ENCODE results near the gene CASS4.
A peak's percentile ranks its signal among the peaks of the same experiment; 100 is the strongest.

Gene CASS4

DNA sequence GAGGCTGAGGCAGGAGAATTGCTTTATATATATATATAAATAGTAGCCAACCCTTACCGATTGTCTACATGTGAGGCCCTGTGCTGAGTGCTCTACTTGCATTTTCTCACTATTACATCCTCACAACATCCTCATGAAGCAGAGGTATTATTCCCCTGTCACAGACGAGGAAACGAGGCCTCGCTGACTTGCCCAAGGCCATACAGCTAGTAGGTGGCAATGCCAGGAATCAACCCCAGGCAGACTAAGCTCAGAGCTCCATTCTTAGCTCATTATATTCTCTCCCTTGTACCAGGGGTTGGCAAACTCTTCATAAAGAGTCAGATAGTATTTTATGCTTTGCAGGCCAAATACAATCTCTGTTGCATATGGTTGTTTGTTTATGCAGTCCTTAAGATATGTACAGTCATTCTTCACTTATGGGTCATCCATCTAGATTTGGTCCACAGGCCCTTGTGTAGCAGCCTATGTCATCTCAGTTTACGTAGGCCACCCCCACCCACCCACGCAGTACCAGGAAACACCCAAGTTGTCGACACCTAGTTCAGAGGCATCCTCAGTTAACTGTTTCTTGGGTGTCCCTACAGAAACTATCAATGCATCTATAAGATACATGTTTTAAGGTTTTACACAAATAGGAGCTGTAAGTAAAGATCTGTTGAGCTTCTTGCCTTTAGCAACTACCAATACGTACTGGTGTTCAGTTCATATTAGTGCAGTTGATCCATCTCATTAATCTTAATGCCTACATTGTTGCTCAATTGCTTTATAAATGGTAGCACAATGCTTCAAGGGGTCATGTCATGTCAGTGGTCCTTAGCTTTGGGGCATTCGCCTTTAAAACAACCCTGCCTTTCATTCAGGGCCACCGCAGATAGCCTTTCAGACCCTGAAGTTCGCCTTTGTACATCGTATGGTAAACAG, 3.0 kb downstream of the CASS4 start:
- TF ChIP-seq, protein P1, sequence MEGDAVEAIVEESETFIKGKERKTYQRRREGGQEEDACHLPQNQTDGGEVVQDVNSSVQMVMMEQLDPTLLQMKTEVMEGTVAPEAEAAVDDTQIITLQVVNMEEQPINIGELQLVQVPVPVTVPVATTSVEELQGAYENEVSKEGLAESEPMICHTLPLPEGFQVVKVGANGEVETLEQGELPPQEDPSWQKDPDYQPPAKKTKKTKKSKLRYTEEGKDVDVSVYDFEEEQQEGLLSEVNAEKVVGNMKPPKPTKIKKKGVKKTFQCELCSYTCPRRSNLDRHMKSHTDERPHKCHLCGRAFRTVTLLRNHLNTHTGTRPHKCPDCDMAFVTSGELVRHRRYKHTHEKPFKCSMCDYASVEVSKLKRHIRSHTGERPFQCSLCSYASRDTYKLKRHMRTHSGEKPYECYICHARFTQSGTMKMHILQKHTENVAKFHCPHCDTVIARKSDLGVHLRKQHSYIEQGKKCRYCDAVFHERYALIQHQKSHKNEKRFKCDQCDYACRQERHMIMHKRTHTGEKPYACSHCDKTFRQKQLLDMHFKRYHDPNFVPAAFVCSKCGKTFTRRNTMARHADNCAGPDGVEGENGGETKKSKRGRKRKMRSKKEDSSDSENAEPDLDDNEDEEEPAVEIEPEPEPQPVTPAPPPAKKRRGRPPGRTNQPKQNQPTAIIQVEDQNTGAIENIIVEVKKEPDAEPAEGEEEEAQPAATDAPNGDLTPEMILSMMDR (IDR thresholded peaks at IDR 0.05; ENCODE audit: control insufficient read depth, extremely low read depth, insufficient read depth), result no peak
- no peak overlapping the region for H3K4me3 ChIP-seq (ENCODE audit: low read depth, low read length)
- no peak for DNase-seq (ENCODE audit: low read depth)

DNA sequence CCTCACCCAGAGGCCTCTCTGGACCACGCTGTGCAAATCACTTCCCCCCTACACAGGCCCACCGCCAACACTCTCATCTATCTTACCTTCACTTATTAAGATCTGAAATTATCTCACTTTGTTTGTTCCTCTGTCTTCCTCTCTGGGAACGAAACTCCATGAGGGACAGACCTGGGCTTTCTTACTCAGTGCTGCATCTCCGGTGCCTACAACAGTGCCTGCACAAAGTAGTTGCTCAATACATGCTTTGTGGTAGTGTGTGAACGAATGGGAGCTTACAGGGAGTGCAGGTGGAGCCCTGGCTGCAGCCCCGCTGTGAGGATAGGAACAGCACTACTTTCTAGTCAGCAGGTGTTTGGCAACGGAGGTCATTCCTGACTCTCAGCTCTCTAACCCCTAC, 5.3 kb downstream of the CASS4 start:
- H3K4me3 ChIP-seq (ENCODE audit: low read depth, low read length), result no peak overlapping the region
- DNase-seq (ENCODE audit: low read depth), result no peak
- TF ChIP-seq, protein P1 (IDR thresholded peaks at IDR 0.05; ENCODE audit: control insufficient read depth, extremely low read depth, insufficient read depth), result no peak

GRCh38 chr20:56417911-56418310, 5.9 kb downstream of the CASS4 start:
- TF ChIP-seq, protein P1 (IDR thresholded peaks at IDR 0.05; ENCODE audit: control insufficient read depth, extremely low read depth, insufficient read depth), result no peak
- no peak for DNase-seq (ENCODE audit: low read depth)
- H3K4me3 ChIP-seq (ENCODE audit: low read depth, low read length), result no peak overlapping the region

- peak; percentile 6 for DNase-seq (ENCODE audit: low read depth)
- H3K4me3 ChIP-seq (ENCODE audit: low read depth, low read length), result no peak overlapping the region
- TF ChIP-seq, protein P1 (IDR thresholded peaks at IDR 0.05; ENCODE audit: control insufficient read depth, extremely low read depth, insufficient read depth), result no peak
Measured at GRCh38 chr20:56418385-56418861, 6.4 kb downstream of the CASS4 start.

GRCh38 chr20:56420028-56420427, 8.0 kb downstream of the CASS4 start:
- H3K4me3 ChIP-seq (ENCODE audit: low read depth, low read length), result no peak overlapping the region
- DNase-seq (ENCODE audit: low read depth), result no peak
- TF ChIP-seq, protein P1 (IDR thresholded peaks at IDR 0.05; ENCODE audit: control insufficient read depth, extremely low read depth, insufficient read depth), result no peak

DNA sequence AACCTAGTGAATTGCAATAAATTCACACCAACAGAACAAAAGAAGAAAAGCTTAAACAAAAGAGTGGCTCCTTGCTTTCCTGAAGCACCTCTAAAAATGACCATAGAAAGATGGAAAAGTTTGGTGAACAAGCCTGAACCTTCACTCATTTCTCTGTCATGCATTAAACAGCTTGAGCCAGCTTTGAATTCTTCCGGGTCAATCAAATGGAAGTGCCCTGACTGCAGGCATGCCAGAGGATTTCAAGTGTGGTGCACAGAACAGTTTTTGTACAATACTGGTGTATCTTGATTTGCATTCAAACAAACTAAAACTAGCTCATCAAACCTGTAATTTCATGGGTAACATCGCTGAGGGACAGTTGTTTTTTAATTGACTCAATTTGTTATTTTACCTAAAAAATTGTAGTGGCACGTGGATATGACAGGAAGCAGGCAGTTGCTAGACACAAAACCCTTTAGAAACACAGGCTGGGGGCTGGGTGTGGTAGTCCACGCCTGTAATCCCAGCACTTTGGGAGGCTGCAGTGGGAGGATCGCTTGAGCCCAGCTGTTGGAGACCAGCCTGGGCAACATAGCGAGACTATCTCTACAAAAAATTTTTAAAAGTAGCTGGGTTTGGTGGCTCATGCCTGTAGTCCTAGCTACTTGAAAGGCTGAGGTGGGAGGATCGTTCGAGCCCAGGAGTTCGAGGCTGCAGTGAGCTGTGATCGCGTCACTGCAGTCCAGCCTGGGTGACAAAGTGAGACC, 9.1 kb downstream of the CASS4 start:
- DNase-seq (ENCODE audit: low read depth), result no peak
- TF ChIP-seq, protein P1 (IDR thresholded peaks at IDR 0.05; ENCODE audit: control insufficient read depth, extremely low read depth, insufficient read depth), result no peak
- H3K4me3 ChIP-seq (ENCODE audit: low read depth, low read length), result no peak overlapping the region
